HL-60/S4 treated with phorbol 12-myristate 13-acetate at 8.2 ng/mL for 4 days and 3 days (cell line): ENCODE results near the gene RGR.

Source experiments
- in situ Hi-C: fragments of 300-500 bp; cut with MboI; formaldehyde crosslinking; loops from 2 replicates; pipeline ENCODE4 v1.15.0; 2022; ENCODE audit warnings: low sequenced_read_pairs

RGR gene

GRCh38 chr10:84244651-84245270 lies at the start of gene RGR:
Gene RGR, plus strand, starts transcription at chr10:84245053. Its CDS starts 38 bp downstream, at chr10:84245091.
- in situ Hi-C loops, result no loop called here

- in situ Hi-C loops, result no loop called here
Measured at GRCh38 chr10:84196083-84196482, 48.8 kb upstream of the RGR start.

GRCh38 chr10:84196941-84197340 lies 47.9 kb upstream of the RGR start:
- in situ Hi-C loops, result no loop called here

- in situ Hi-C loops, result no loop called here
Measured at GRCh38 chr10:84197643-84198042, 47.2 kb upstream of the RGR start.

GRCh38 chr10:84198206-84198915 lies 46.5 kb upstream of the RGR start:
- in situ Hi-C loops, result no loop called here

GRCh38 chr10:84200537-84201243 lies 44.2 kb upstream of the RGR start:
- in situ Hi-C loops, result no loop called here

GRCh38 chr10:84201244-84201606 lies 43.6 kb upstream of the RGR start:
- in situ Hi-C loops, result no loop called here

- in situ Hi-C loops, result no loop called here
Measured at GRCh38 chr10:84201682-84202081, 43.2 kb upstream of the RGR start.

- in situ Hi-C loops, result no loop called here
Measured at GRCh38 chr10:84202349-84202748, 42.5 kb upstream of the RGR start.

- in situ Hi-C loops, result no loop called here
Measured at GRCh38 chr10:84204122-84204521, 40.7 kb upstream of the RGR start.

GRCh38 chr10:84204610-84205009 lies 40.2 kb upstream of the RGR start:
- in situ Hi-C loops, result no loop called here

- in situ Hi-C loops, result no loop called here
Measured at GRCh38 chr10:84205049-84205852, 39.6 kb upstream of the RGR start.

- in situ Hi-C loops, result no loop called here
Measured at GRCh38 chr10:84205853-84206525, 38.9 kb upstream of the RGR start.

GRCh38 chr10:84208023-84208422 lies 36.8 kb upstream of the RGR start:
- in situ Hi-C loops, result no loop called here

- in situ Hi-C loops, result no loop called here
Measured at GRCh38 chr10:84211566-84211965, 33.3 kb upstream of the RGR start.

GRCh38 chr10:84212014-84212413 lies 32.8 kb upstream of the RGR start:
- in situ Hi-C loops, result no loop called here

GRCh38 chr10:84213076-84213475 lies 31.8 kb upstream of the RGR start:
- in situ Hi-C loops, result no loop called here

GRCh38 chr10:84214046-84214572 lies 30.7 kb upstream of the RGR start:
- in situ Hi-C loops, result no loop called here

- in situ Hi-C loops, result no loop called here
Measured at GRCh38 chr10:84214612-84215235, 30.1 kb upstream of the RGR start.

- in situ Hi-C loops, result no loop called here
Measured at GRCh38 chr10:84216834-84217233, 28.0 kb upstream of the RGR start.
